NCI-H1092 (cell line): ENCODE results near the gene DOCK1.
"Not testable (repeated sequence)": the region's sequence is repeated elsewhere in the genome, so short reads cannot be mapped to it uniquely, and the experiment has no call there.

Experiments used
- DNase-seq: peaks from one replicate; lab custom pipeline; 2025; lab: John Stamatoyannopoulos, UW

Gene DOCK1

GRCh38 chr10:126903656-126904360 lies 1.4 kb upstream of the DOCK1 start:
- DNase-seq, result no peak

DNA sequence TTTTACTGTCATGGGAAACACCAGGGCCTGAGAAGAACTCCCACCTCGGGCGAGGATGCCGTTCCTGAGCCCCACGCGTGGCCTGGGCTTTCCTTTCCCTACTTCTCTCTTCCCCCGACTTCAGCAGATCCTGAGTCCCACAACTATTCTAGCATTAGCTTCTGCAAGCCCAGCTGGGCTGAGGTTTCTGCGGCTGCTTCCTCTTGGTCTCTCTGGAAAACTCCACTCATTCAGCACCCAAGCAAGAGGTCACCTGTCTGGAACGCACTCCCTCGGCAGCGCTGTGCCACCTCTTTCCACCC lies 761 bp upstream of the DOCK1 start:
- no peak for DNase-seq

DNA sequence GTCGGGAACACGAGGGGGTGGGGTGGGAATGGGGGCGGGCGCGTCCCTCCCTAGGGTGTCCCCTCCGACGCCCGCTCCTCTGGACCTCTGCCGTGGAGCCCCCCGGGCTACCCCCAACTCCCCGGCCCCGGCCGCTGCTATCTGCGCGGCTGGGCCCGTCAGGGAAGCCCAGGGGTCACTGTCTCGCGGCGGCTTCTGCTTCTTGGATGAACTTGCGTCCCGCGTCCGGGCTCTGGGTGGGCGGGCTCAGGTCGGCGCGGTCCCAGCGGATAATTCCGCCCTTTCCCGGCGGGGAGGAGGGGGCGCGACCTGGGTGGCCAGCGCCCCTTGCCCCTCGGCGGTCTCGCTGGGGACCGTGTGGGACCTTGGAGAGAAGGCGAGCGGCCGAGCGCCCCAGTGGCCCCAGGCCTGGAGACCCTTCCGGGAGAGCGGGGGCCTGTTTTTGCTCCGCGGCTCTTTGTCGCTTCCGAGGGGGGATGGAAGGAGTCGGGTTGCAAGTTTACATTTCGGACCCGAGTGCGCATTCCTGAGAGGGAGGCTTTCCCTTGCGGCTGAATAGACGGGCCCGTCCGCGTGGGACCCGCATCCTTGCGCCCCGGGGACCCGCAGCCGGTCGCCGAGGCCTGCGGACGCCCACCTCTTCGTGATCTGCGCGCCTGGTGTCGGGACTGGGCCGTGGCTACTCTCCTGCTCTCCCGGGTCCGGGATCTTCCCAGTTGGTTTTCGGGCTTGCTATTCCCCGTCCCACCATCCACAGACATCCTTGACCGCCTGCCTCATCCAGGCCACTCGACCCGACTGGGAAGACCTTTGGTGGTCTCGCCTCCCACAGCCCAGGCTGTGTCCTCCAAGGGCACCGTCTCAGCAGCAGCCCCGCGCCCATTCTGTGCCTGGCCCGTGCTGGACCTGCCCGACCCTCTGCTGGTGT lies 812 bp downstream of the DOCK1 start:
- no peak for DNase-seq

- no peak for DNase-seq
These were observed 1.6 kb downstream of the DOCK1 start for GRCh38 chr10:126906704-126907422.

GRCh38 chr10:126907423-126907970 lies 2.3 kb downstream of the DOCK1 start:
- no peak for DNase-seq

DNA sequence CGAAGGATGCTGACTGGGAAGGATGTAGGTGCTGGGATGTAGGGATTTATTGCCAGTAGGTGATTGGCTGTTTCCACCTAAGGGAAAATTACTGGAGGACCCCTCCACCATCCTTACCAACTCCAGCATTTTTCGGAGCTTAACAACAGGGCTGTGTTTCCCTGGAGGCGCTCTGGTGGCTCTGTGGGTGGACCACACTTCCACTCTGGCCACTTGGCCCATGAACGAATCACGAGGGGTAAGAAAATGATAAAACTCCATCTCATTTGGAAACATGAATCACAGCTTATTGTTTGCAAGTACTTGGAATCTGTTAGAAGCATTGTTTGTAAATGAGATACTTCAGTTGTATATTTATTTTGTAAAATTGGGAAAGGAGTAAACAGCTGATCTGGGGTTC lies 3.0 kb downstream of the DOCK1 start:
- no peak for DNase-seq

GRCh38 chr10:126908729-126909128 lies 3.5 kb downstream of the DOCK1 start:
- no peak for DNase-seq

GRCh38 chr10:126909147-126909546 lies 3.9 kb downstream of the DOCK1 start:
- no peak for DNase-seq

- no peak for DNase-seq
These were observed 5.0 kb downstream of the DOCK1 start for GRCh38 chr10:126910196-126910595.

DNA sequence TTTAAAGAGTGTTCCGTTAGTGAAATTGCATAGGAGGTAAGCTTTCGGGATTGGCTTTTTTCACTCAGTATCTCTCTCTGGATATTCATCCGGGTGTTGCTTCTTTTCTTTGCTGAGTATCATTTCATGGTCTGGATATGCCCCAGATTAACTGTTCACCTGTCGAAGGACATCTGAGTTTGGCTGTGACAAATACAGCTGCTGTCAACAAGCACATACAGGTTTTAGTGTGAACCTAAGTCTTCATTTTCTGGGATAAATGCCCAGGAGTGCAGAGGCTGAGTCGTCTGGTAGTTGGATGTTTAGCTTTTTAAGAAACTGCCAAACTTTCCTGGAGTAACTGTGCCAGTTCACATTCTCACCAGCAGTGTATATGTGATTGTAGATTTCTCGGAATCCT lies 5.6 kb downstream of the DOCK1 start:
- DNase-seq, result no peak

DNA sequence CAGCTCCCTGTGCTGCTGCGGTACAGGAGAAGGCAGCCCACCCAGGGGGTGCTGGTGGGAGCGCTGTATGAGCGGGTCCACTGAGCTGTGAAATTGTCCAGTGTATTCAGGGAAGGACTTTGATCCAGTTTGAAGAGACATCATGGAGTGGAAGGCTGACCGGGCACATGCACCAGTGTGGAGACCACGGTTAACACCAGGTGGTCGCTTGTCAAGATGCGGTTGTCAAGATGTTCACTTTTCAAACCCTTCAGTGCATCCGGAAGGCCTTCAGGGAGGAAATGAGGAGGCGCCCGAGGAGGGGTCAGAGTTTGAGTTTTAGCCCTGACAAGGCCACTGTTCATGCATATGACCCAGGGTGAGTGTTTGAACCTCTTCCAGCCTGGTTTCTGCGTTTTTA lies 6.1 kb downstream of the DOCK1 start:
- DNase-seq, result no peak

DNA sequence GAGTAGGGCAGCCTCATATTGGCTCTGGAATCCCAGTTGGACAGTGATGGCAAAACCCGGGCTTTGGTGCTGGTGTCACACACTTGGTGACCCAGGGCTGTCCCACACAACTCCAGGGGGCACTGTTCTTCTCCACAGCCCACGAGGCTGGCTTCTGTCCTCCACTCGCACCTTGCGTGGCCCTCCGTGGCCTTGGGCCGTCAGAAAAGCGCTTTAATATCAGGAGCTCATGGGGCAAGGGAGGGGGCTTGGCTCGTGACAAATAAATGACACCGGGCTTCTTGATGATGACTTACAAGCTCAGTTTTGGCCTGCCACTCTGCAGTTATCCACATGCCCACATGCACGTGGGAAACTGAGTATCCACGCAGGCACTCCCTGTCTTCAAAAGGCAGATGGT lies 8.1 kb downstream of the DOCK1 start:
- DNase-seq, result no peak

DNA sequence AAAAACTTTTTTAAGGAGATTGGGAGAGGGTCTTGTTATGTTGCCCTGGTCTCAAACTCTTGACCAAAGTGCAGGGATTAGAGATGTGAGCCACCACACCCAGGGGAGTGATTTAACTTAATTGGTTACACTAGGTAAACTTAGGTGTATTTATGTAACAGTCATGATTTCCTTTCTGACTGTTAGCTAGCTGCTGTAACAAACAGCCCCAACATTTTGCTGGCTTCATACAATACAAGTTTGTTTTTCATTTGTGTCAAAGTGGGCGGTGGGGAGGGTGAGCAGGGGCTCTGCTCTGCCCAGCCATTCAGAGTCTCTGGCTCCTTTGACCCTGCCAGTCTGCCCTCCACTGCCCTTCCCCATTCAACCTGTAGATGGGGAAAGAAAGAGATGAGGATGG lies 9.3 kb downstream of the DOCK1 start:
- no peak for DNase-seq

GRCh38 chr10:126916952-126917351 lies 11.7 kb downstream of the DOCK1 start:
- DNase-seq, result not testable (repeated sequence)

GRCh38 chr10:126917375-126917774 lies 12.1 kb downstream of the DOCK1 start:
- DNase-seq, result no peak

GRCh38 chr10:126917975-126918908 lies 13.0 kb downstream of the DOCK1 start:
- no peak for DNase-seq

DNA sequence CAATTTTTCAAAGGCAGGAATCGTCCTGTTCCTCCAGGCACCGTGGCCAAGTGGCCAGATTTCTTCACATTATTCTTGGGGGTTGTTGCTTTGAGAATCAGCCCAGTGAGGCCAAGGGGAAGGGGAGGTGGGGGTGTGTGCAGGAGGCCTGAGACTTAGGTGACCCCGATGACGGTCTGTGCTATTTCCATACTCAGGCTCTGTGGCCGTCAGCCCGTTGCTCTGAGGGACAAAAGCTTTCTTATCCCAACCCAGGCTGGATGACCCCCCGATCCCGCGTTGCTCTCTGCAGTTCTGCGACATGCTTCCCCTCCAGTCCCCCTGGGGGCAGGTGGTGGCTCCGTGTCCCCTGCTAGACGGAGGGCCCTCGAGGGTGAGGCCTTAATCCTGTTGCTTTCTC lies 14.2 kb downstream of the DOCK1 start:
- no peak for DNase-seq

GRCh38 chr10:126921162-126921561 lies 15.9 kb downstream of the DOCK1 start:
- DNase-seq, result no peak

DNA sequence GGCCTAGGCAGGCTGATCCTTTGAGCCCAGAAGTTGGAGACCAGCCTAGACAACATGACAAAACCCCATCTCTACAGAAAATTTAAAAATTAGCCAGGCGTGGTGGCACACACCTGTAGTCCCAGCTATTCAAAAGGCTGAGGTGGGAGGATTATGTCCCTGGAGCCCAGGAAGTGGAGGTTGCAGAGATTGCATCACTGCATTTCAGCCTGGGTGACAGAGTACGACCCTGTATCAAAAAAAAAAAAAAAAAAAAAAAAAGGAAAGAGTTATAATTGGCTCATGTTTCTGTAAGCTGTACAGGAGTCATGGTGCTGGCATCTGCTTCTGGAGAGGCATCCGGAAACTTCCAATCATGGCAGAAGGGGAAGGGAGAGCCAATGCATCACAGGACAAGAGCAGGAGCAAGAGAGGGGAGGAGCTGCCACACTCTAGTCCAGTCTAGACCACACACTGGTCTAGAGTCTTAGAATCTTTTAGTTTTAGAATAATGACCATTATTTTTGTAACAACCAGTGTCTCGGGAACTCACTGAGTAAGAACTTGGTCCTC lies 16.8 kb downstream of the DOCK1 start:
- DNase-seq, result no peak

DNA sequence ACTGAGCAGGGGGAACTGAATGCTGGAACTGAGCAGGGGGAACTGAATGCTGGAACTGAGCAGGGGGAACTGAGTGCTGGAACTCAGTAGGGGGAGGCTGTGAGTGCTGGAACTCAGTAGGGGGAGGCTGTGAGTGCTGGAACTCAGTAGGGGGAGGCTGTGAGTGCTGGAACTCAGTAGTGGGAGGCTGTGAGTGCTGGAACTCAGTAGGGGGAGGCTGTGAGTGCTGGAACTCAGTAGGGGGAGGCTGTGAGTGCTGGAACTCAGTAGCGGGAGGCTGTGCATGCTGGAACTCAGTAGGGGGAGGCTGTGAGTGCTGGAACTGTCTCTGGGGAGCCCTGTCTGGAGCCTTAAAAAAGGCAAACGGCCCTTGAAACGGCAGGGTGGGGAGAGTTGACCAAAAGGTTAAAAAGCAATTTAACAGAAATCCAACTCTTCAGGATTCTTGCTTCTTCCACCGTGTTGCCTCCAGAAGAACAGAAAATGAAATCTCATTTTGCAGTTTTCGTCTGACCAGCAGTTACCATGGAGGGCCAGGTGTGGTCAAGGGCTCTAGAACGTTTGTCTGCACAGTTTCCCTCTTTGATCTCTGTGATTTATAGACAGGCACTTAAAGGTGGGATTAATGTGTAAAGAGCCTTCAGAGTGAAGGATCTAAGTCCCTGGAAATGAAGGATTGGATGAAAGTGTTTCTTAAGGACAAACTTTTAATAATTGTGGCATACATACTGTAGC lies 19.1 kb downstream of the DOCK1 start:
- no peak for DNase-seq

DNA sequence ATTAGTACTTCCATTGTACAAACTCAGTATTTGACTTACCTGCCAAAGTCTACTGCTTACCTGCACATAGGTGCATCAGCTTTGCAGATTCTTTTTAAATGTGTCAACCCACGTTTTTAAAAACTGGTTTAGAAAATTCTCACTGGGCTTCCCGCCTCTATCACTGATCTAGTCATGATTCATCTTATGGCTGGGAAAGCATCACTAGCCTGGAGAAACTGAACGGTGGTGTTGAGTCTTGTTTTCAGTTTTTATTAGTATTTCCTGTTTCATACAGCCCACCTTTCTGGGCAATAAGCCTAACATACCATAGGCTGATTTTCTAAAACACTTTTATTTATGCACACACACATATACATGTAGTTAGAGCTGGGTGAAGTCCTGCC lies 19.7 kb downstream of the DOCK1 start:
- no peak for DNase-seq
